ENCODE results near the gene BOD1L1. TPM values are rescaled to one million over a fixed set of nuclear protein-coding genes. Genes with fewer than 3 reads are reported as not detected.

The BOD1L1 gene
- total RNA-seq, 2 experiments from 2014 or later: 32.4 to 42.7 TPM

DNA sequence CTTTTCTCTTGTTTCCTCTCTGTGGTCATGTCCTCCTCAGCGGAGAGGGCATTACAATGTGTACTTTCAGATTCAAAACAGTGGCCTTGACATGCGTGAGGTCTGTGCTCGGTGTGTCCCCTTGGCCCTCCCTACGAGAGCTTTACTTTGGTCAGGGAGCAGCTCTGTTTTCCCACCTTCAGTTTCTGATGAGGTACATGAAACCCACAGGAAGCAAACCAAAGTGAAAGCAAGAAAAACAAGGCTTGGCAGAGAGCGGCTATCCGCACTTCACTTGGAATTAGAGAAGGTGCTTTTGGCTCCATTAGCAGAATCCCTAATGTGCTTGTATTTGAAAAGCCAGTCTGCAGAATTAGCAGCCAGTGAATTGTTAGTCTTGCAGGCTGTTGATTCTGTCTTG lies 19.5 kb upstream of the BOD1L1 start:
- DNase-seq (no peak), ATAC-seq (no peak)
- intact Hi-C loops (cut with DNase I, micrococcal nuclease): no loop called here
- Mint-ChIP-seq H3K4me3 (no peak overlapping the region), H3K9me3 (ENCODE audit: low read depth) (no peaks in the 10 kb centered on the region), H3K4me1 (peaks cover 3% of the 10 kb centered on the region), H3K27ac (no peak overlapping the region), H3K27me3 (peaks cover 18% of the 10 kb centered on the region), H3K36me3 (ENCODE audit: low read depth) (no peaks in the 10 kb centered on the region)
- POLR2A ChIA-PET: no interaction called here
- CTCF ChIA-PET: no interaction called here

DNA sequence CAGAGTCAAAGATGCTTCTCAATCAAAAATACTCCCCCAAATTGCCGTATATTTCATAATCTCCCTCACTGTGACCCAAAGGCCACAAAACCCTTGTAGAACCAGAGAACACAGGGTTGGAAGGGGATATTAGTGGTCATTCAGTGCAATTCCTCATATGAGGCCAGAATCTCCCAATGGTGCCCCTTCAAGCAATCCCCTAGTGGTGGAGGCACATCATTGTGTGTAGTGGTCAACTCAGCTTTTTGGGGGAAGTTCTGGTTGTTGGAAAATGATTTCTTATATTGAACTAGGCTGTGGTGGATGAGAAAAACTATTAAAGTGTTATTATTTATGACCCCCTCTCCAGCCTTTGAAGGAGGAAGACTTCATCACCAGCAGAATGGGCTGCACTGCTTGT lies 17.6 kb upstream of the BOD1L1 start:
- DNase-seq (no peak), ATAC-seq (no peak)
- Mint-ChIP-seq H3K27me3 (peaks cover 17% of the 10 kb centered on the region), H3K4me1 (peaks cover 3% of the 10 kb centered on the region), H3K9me3 (ENCODE audit: low read depth) (no peaks in the 10 kb centered on the region), H3K4me3 (no peak overlapping the region), H3K36me3 (ENCODE audit: low read depth) (no peaks in the 10 kb centered on the region), H3K27ac (no peak overlapping the region)
- intact Hi-C loops (cut with DNase I, micrococcal nuclease): no loop called here
- ChIA-PET POLR2A (no interaction called here), CTCF (interaction anchor here (0.7 kb wide), 1 partner anchor 11 kb away, joined by 3 read pairs; no protein-coding TSS in a partner anchor)

- POLR2A ChIA-PET: no interaction called here
- ATAC-seq (no peak), DNase-seq (no peak)
- Mint-ChIP-seq H3K4me3 (no peak overlapping the region), H3K27ac (no peak overlapping the region), H3K9me3 (ENCODE audit: low read depth) (no peaks in the 10 kb centered on the region), H3K4me1 (peaks cover 3% of the 10 kb centered on the region), H3K27me3 (peaks cover 14% of the 10 kb centered on the region), H3K36me3 (ENCODE audit: low read depth) (no peaks in the 10 kb centered on the region)
- intact Hi-C loops (cut with DNase I, micrococcal nuclease): no loop called here
- CTCF ChIA-PET: interaction anchor here (0.5 to 2.1 kb wide), 6 partner anchors 8 to 397 kb away, joined by 3 to 10 read pairs (median 4); no protein-coding TSS in a partner anchor
These were observed 14.8 kb upstream of the BOD1L1 start for GRCh38 chr4:13642170-13642950.

- intact Hi-C loops (cut with DNase I, micrococcal nuclease): no loop called here
- Mint-ChIP-seq H3K27ac (no peak overlapping the region), H3K4me3 (no peak overlapping the region), H3K9me3 (ENCODE audit: low read depth) (no peaks in the 10 kb centered on the region), H3K4me1 (no peaks in the 10 kb centered on the region), H3K27me3 (peaks cover 14% of the 10 kb centered on the region), H3K36me3 (ENCODE audit: low read depth) (no peaks in the 10 kb centered on the region)
- ChIA-PET CTCF (interaction anchor here (0.7 to 2.1 kb wide), 5 partner anchors 9 to 404 kb away, joined by 4 to 10 read pairs (median 5); no protein-coding TSS in a partner anchor), POLR2A (no interaction called here)
- no peak for ATAC-seq
- DNase-seq: no peak
These were observed 13.6 kb upstream of the BOD1L1 start for GRCh38 chr4:13641084-13641483.

DNA sequence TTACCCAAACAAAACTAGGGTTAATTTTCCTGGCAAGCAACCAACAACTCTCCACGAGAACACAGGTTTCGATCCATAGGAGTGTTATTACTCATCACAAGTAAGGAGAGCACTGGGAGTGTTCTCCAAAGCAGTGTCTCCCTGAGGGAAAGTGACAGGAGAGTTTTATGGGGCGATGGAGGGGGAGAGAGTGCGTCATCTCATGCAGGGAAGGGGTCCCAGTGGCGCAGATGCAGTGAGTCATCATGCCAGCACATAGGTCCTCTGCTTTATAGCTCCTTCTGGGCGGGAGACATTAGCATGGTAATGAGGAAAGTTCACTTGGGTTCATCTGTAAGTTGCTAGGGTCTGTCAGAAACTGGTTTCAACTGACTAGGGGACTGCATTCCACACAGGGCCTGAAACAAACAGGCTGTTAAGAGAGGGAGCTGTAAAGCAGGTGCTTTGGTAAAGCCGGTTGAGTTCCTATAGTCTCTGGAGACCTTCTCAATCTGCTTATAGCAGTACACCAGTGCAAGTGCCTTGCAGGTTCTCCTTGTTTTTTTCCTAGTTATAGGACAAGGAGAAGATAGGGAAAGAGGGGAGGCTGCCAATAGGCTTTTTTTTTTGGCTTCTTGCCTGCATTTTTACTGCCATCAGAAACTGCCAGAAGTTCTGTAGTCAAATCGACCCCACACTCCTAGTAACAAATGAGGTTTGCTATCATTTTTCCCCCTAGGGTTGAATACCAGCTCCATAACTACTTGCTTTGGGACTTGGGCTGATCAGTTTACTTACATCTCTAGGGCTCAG lies 12.8 kb upstream of the BOD1L1 start:
- H3K27ac Mint-ChIP-seq: no peak overlapping the region
- DNase-seq (no peak), ATAC-seq (no peak)
- intact Hi-C loops (cut with DNase I, micrococcal nuclease): no loop called here
- no peaks in the 10 kb centered on the region for H3K9me3 Mint-ChIP-seq (ENCODE audit: low read depth)
- POLR2A ChIA-PET: no interaction called here
- H3K4me1 Mint-ChIP-seq: no peaks in the 10 kb centered on the region
- peaks cover 14% of the 10 kb centered on the region for H3K27me3 Mint-ChIP-seq
- no peaks in the 10 kb centered on the region for H3K36me3 Mint-ChIP-seq (ENCODE audit: low read depth)
- no peak overlapping the region for H3K4me3 Mint-ChIP-seq
- CTCF ChIA-PET: interaction anchor here (0.5 to 2.1 kb wide), 7 partner anchors 9 to 1749 kb away, joined by 3 to 10 read pairs (median 3); no protein-coding TSS in a partner anchor

GRCh38 chr4:13635286-13635799 lies 7.8 kb upstream of the BOD1L1 start:
- H3K4me1 Mint-ChIP-seq: no peaks in the 10 kb centered on the region
- no peak overlapping the region for H3K4me3 Mint-ChIP-seq
- intact Hi-C loops (cut with DNase I, micrococcal nuclease): no loop called here

DNA sequence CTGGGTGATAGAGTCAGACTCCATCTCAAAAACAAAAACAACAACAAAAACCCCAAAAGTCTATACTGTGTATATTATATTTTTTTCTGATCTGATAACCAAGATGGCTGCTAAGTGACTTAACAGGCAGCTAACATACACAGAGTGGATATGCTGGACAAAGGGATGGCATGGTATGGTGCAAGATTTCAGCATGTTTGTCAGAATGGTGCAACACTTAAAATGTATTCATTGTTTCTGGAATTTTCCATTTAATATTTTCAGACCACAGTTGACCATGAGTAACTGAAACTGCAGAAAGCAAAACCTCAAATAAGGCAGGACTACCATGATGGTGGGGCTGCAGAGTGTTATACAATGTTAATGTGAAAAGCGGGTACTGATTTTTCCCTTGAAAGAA lies 6.1 kb upstream of the BOD1L1 start:
- intact Hi-C loops (cut with DNase I, micrococcal nuclease): no loop called here
- Mint-ChIP-seq H3K27me3 (peaks cover 6% of the 10 kb centered on the region), H3K27ac (no peak overlapping the region), H3K4me1 (peaks cover 3% of the 10 kb centered on the region), H3K36me3 (ENCODE audit: low read depth) (no peaks in the 10 kb centered on the region), H3K9me3 (ENCODE audit: low read depth) (no peaks in the 10 kb centered on the region), H3K4me3 (no peak overlapping the region)
- ChIA-PET CTCF (no interaction called here), POLR2A (no interaction called here)
- no peak for ATAC-seq
- no peak for DNase-seq

More at GRCh38 chr4:13635286-13635799, 7.8 kb upstream of the BOD1L1 start:
- H3K27ac Mint-ChIP-seq: no peak overlapping the region
- ChIA-PET POLR2A (no interaction called here), CTCF (no interaction called here)
- no peak for ATAC-seq
- DNase-seq: no peak
- H3K27me3 Mint-ChIP-seq: peaks cover 10% of the 10 kb centered on the region
- no peaks in the 10 kb centered on the region for H3K36me3 Mint-ChIP-seq (ENCODE audit: low read depth)
- H3K9me3 Mint-ChIP-seq (ENCODE audit: low read depth): no peaks in the 10 kb centered on the region

GRCh38 chr4:13627178-13627605 lies 333 bp downstream of the BOD1L1 start:
- ChIA-PET CTCF (interaction anchor here (2.6 to 3.4 kb wide), 2 partner anchors 27 to 29 kb away, joined by 9 to 24 read pairs; no protein-coding TSS in a partner anchor), POLR2A (no interaction called here)
- peaks cover 49% of the 10 kb centered on the region for H3K4me1 Mint-ChIP-seq
- ATAC-seq (peak; percentile 38), DNase-seq (peak; percentile 58)
- H3K27me3 Mint-ChIP-seq: no peaks in the 10 kb centered on the region
- H3K9me3 Mint-ChIP-seq (ENCODE audit: low read depth): no peaks in the 10 kb centered on the region
- peak overlapping the region; percentile 91 for H3K27ac Mint-ChIP-seq
- peak overlapping the region; percentile 80 for H3K4me3 Mint-ChIP-seq
- H3K36me3 Mint-ChIP-seq (ENCODE audit: low read depth): no peaks in the 10 kb centered on the region
- intact Hi-C loops (cut with DNase I, micrococcal nuclease): loop anchor here (1.0 to 5.0 kb wide), 5 partner anchors 27 to 1376 kb away; partner anchors contain the start of genes RAB28 (in 2 of the 2) and CPEB2 (in 1 of the 2)

GRCh38 chr4:13626492-13627177 lies 890 bp downstream of the BOD1L1 start:
- Mint-ChIP-seq H3K4me1 (peaks cover 51% of the 10 kb centered on the region), H3K27ac (peak overlapping the region; percentile 76), H3K9me3 (ENCODE audit: low read depth) (no peaks in the 10 kb centered on the region), H3K27me3 (no peaks in the 10 kb centered on the region), H3K36me3 (ENCODE audit: low read depth) (no peaks in the 10 kb centered on the region), H3K4me3 (peak overlapping the region; percentile 80)
- ATAC-seq (peak; percentile 34), DNase-seq (peak; percentile 6)
- intact Hi-C loops (cut with DNase I, micrococcal nuclease): loop anchor here (1.0 to 5.0 kb wide), 5 partner anchors 28 to 1377 kb away; partner anchors contain the start of genes RAB28 (in 2 of the 2) and CPEB2 (in 1 of the 2)
- CTCF ChIA-PET: no interaction called here
- POLR2A ChIA-PET: no interaction called here

GRCh38 chr4:13618212-13618806 lies 9.2 kb downstream of the BOD1L1 start:
- Mint-ChIP-seq H3K27me3 (no peaks in the 10 kb centered on the region), H3K4me3 (no peak overlapping the region), H3K36me3 (ENCODE audit: low read depth) (peaks cover 31% of the 10 kb centered on the region), H3K27ac (no peak overlapping the region), H3K9me3 (ENCODE audit: low read depth) (no peaks in the 10 kb centered on the region), H3K4me1 (peaks cover 31% of the 10 kb centered on the region)
- ATAC-seq (no peak), DNase-seq (no peak)
- CTCF ChIA-PET: interaction anchor here (1.2 kb wide), 1 partner anchor 13 kb away, joined by 4 read pairs; no protein-coding TSS in a partner anchor
- POLR2A ChIA-PET: no interaction called here
- intact Hi-C loops (cut with DNase I, micrococcal nuclease): no loop called here

DNA sequence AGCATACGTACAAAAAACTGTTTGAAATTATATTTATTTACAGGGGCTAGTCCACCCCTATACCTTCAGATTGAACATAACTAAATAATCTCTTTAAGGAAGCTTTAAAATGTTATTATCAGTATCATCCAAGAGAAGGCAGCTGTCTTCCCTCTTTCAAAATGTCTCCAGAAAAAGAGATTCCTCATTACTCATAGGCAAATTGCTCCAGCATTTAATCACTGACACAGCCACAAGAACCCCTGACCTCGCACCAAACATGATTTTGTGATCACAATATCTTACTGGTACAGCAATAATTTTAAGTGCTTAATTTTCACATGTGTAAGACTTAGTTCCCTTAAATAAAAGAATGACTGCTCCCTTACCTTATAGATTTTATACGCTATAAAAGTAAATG lies 9.7 kb downstream of the BOD1L1 start:
- H3K27ac Mint-ChIP-seq: no peak overlapping the region
- ATAC-seq (no peak), DNase-seq (no peak)
- POLR2A ChIA-PET: no interaction called here
- intact Hi-C loops (cut with DNase I, micrococcal nuclease): no loop called here
- CTCF ChIA-PET: interaction anchor here (0.9 to 1.2 kb wide), 2 partner anchors 11 to 12 kb away, joined by 3 to 4 read pairs; no protein-coding TSS in a partner anchor
- H3K27me3 Mint-ChIP-seq: no peaks in the 10 kb centered on the region
- peaks cover 26% of the 10 kb centered on the region for H3K4me1 Mint-ChIP-seq
- no peaks in the 10 kb centered on the region for H3K9me3 Mint-ChIP-seq (ENCODE audit: low read depth)
- H3K36me3 Mint-ChIP-seq (ENCODE audit: low read depth): peaks cover 35% of the 10 kb centered on the region
- no peak overlapping the region for H3K4me3 Mint-ChIP-seq

Measured in activated CD4-positive, alpha-beta T cell treated with anti-CD3 and anti-CD28 coated beads for 36 hours (primary cell).